Neural cell (in vitro differentiated cells): Measurements from ENCODE around the gene MAGI1.

Experiments used
- EP300 ChIP-seq: fragments of 450-650 bp; conservative IDR thresholded peaks from 2 replicates; pipeline ENCODE4 v1.6.1; 2014; ENCODE audit warnings: antibody characterized with exemption, mild to moderate bottlenecking, moderate library complexity; ENCODE audit not compliant: poor library complexity, severe bottlenecking
- EZH2 ChIP-seq: fragments of 200-600, 300-800 bp; shearing (Covaris generic), sonication (generic); IDR thresholded peaks from 2 replicates; pipeline ENCODE4 v1.6.1; 2014; ENCODE audit warnings: antibody characterized with exemption, low read length, borderline replicate concordance, mild to moderate bottlenecking; ENCODE audit not compliant: insufficient read depth, poor library complexity, severe bottlenecking
- MXI1 ChIP-seq: fragments of 450-650 bp; conservative IDR thresholded peaks from 2 replicates; pipeline ENCODE4 v1.6.1; 2014; ENCODE audit warnings: antibody characterized with exemption, mild to moderate bottlenecking; ENCODE audit not compliant: poor library complexity, severe bottlenecking
- POLR2AphosphoS5 ChIP-seq: IDR thresholded peaks from 2 replicates; pipeline ENCODE4 v1.6.1; 2012
- RAD21 ChIP-seq: fragments of 450-650 bp; conservative IDR thresholded peaks from 2 replicates; pipeline ENCODE4 v1.6.1; 2014; ENCODE audit warnings: antibody characterized with exemption, mild to moderate bottlenecking, moderate library complexity
- SMC3 ChIP-seq: fragments of 450-650 bp; conservative IDR thresholded peaks from 2 replicates; pipeline ENCODE4 v1.6.1; 2014; ENCODE audit warnings: antibody characterized with exemption, mild to moderate bottlenecking, moderate library complexity; ENCODE audit not compliant: poor library complexity
- TF ChIP-seq, protein P1 (sequence below): fragments of 450-650 bp; IDR thresholded peaks from 2 replicates; pipeline ENCODE4 v1.5.1; 2014; ENCODE audit warnings: antibody characterized with exemption, mild to moderate bottlenecking, moderate library complexity; ENCODE audit not compliant: poor library complexity, severe bottlenecking

DNA sequence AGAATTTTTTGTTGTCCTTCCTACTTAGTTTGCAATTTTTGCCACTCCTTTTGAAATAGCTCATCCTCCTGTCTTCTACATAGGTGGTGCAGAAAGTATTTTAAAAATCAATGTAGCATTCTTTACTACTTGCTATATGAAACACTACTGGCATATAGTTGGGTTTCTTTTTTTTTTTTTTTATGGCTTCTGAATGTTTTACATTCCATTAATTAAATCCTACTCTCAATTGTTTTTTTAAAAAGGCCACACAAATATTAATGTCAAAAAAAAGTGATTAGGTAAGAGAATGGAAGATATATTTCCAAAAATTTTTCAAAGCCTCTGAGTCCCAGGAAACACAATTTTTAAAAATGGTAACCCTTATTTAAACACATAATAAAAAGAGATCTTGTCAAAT lies 262.6 kb downstream of the MAGI1 start:
- TF ChIP-seq, protein P1, sequence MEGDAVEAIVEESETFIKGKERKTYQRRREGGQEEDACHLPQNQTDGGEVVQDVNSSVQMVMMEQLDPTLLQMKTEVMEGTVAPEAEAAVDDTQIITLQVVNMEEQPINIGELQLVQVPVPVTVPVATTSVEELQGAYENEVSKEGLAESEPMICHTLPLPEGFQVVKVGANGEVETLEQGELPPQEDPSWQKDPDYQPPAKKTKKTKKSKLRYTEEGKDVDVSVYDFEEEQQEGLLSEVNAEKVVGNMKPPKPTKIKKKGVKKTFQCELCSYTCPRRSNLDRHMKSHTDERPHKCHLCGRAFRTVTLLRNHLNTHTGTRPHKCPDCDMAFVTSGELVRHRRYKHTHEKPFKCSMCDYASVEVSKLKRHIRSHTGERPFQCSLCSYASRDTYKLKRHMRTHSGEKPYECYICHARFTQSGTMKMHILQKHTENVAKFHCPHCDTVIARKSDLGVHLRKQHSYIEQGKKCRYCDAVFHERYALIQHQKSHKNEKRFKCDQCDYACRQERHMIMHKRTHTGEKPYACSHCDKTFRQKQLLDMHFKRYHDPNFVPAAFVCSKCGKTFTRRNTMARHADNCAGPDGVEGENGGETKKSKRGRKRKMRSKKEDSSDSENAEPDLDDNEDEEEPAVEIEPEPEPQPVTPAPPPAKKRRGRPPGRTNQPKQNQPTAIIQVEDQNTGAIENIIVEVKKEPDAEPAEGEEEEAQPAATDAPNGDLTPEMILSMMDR: no peak
- TF ChIP-seq MXI1: no peak
- no peak for TF ChIP-seq RAD21
- no peak for TF ChIP-seq EZH2
- TF ChIP-seq SMC3: no peak
- TF ChIP-seq EP300: no peak
- no peak for TF ChIP-seq POLR2AphosphoS5
